ENCODE data around the gene SOX18. TPM values are rescaled to one million over a fixed set of nuclear protein-coding genes. Genes with fewer than 3 reads are reported as not detected.

The SOX18 gene
- total and polyA plus RNA-seq, 7 experiments from 2014 or later: 0.20 to 1.7 TPM; not detected in 5

- Histone ChIP-seq H3K27me3 (ENCODE audit: control insufficient read depth in 2 of 2, insufficient read depth in 2 of 2, low read length in 2 of 2) (peaks cover 6 to 22% of the 10 kb centered on the region in 2 donors), H3K9me3 (ENCODE audit: control insufficient read depth in 2 of 3, low read length in 3 of 3) (no peaks in the 10 kb centered on the region), H3K4me1 (ENCODE audit: control insufficient read depth in 2 of 2, insufficient read depth in 2 of 2, low read length in 2 of 2) (peaks cover 0 to 8% of the 10 kb centered on the region in 2 donors), H3K4me3 (ENCODE audit: low read length) (no peak overlapping the region), H3K27ac (ENCODE audit: low read depth, low read length) (no peak overlapping the region), H3K36me3 (ENCODE audit: control insufficient read depth in 2 of 3, insufficient read depth in 3 of 3, low read length in 3 of 3) (no peaks in the 10 kb centered on the region)
- DNase-seq (no peak), ATAC-seq (no peak)
- Mint-ChIP-seq H3K4me1 (peaks cover 8 to 19% (median 12%) of the 10 kb centered on the region in 7 donors), H3K27me3 (peaks cover 6 to 43% (median 17%) of the 10 kb centered on the region in 5 donors), H3K36me3 (no peaks in the 10 kb centered on the region), H3K4me3 (peak overlapping the region in 5 of 10 donors; percentile 37 to 75 (median 51)), H3K27ac (no peak overlapping the region), H3K9me3 (no peaks in the 10 kb centered on the region)
- ChIA-PET POLR2A (interaction anchor here (0.7 kb wide), 1 partner anchor 68 kb away, joined by 3 read pairs; no protein-coding TSS in a partner anchor), CTCF (no interaction called here)
- intact Hi-C loops (cut with micrococcal nuclease): loop anchor here in 1 of 2 donors (1.0 kb wide), 1 partner anchor 7 kb away; no protein-coding TSS in a partner anchor
Measured at GRCh38 chr20:64049878-64050260, 430 bp upstream of the SOX18 start.

- Histone ChIP-seq H3K36me3 (ENCODE audit: control insufficient read depth in 2 of 3, insufficient read depth in 3 of 3, low read length in 3 of 3) (no peaks in the 10 kb centered on the region), H3K4me1 (ENCODE audit: control insufficient read depth in 2 of 2, insufficient read depth in 2 of 2, low read length in 2 of 2) (peaks cover 0 to 8% of the 10 kb centered on the region in 2 donors), H3K9me3 (ENCODE audit: control insufficient read depth in 2 of 3, low read length in 3 of 3) (no peaks in the 10 kb centered on the region), H3K27me3 (ENCODE audit: control insufficient read depth in 2 of 2, insufficient read depth in 2 of 2, low read length in 2 of 2) (peaks cover 6 to 22% of the 10 kb centered on the region in 2 donors), H3K27ac (ENCODE audit: low read depth, low read length) (no peak overlapping the region), H3K4me3 (ENCODE audit: low read length) (no peak overlapping the region)
- intact Hi-C loops (cut with micrococcal nuclease): loop anchor here in 1 of 2 donors (1.0 kb wide), 1 partner anchor 9 kb away; no protein-coding TSS in a partner anchor
- ATAC-seq (no peak), DNase-seq (no peak)
- Mint-ChIP-seq H3K36me3 (no peaks in the 10 kb centered on the region), H3K9me3 (no peaks in the 10 kb centered on the region), H3K4me1 (peaks cover 16 to 24% (median 19%) of the 10 kb centered on the region in 7 donors), H3K27me3 (peaks cover 6 to 45% (median 14%) of the 10 kb centered on the region in 5 donors), H3K27ac (no peak overlapping the region), H3K4me3 (peak overlapping the region in 2 of 10 donors; percentile 46 to 78)
- CTCF ChIA-PET: no interaction called here
- POLR2A ChIA-PET: no interaction called here
Measured at GRCh38 chr20:64048402-64049044, 916 bp downstream of the SOX18 start.

GRCh38 chr20:64047968-64048401 is 1.5 kb downstream of the SOX18 start:
- H3K9me3 Mint-ChIP-seq: no peaks in the 10 kb centered on the region
- no peaks in the 10 kb centered on the region for H3K9me3 ChIP-seq (ENCODE audit: control insufficient read depth in 2 of 3, low read length in 3 of 3)
- H3K27me3 Mint-ChIP-seq: peaks cover 3 to 42% (median 9%) of the 10 kb centered on the region in 5 donors
- peaks cover 0 to 8% of the 10 kb centered on the region in 2 donors for H3K4me1 ChIP-seq (ENCODE audit: control insufficient read depth in 2 of 2, insufficient read depth in 2 of 2, low read length in 2 of 2)
- H3K4me3 ChIP-seq (ENCODE audit: low read length): no peak overlapping the region
- DNase-seq (no peak), ATAC-seq (no peak)
- peaks cover 16 to 27% (median 20%) of the 10 kb centered on the region in 7 donors for H3K4me1 Mint-ChIP-seq
- ChIA-PET POLR2A (no interaction called here), CTCF (no interaction called here)
- H3K27me3 ChIP-seq (ENCODE audit: control insufficient read depth in 2 of 2, insufficient read depth in 2 of 2, low read length in 2 of 2): peaks cover 6 to 22% of the 10 kb centered on the region in 2 donors
- peak overlapping the region in 5 of 10 donors; percentile 12 to 62 (median 36) for H3K4me3 Mint-ChIP-seq
- H3K36me3 Mint-ChIP-seq: no peaks in the 10 kb centered on the region
- no peaks in the 10 kb centered on the region for H3K36me3 ChIP-seq (ENCODE audit: control insufficient read depth in 2 of 3, insufficient read depth in 3 of 3, low read length in 3 of 3)
- intact Hi-C loops (cut with micrococcal nuclease): no loop called here
- no peak overlapping the region for H3K27ac Mint-ChIP-seq
- no peak overlapping the region for H3K27ac ChIP-seq (ENCODE audit: low read depth, low read length)

- H3K27me3 Mint-ChIP-seq: peaks cover 0 to 42% (median 9%) of the 10 kb centered on the region in 5 donors
Measured at GRCh38 chr20:64047046-64047389, 2.4 kb downstream of the SOX18 start.

GRCh38 chr20:64045346-64046011 is 4.0 kb downstream of the SOX18 start:
- DNase-seq: no peak
- H3K27me3 Mint-ChIP-seq: peaks cover 0 to 29% (median 9%) of the 10 kb centered on the region in 5 donors
- H3K4me3 Mint-ChIP-seq: peak overlapping the region in 2 of 10 donors; percentile 45 to 49
- intact Hi-C loops (cut with micrococcal nuclease): no loop called here
- peaks cover 9 to 22% of the 10 kb centered on the region in 2 donors for H3K4me1 ChIP-seq (ENCODE audit: control insufficient read depth in 2 of 2, insufficient read depth in 2 of 2, low read length in 2 of 2)
- ATAC-seq: no peak
- H3K27ac ChIP-seq (ENCODE audit: low read depth, low read length): no peak overlapping the region
- H3K4me1 Mint-ChIP-seq: peaks cover 22 to 37% (median 27%) of the 10 kb centered on the region in 7 donors
- peaks cover 0 to 3% (median 0%) of the 10 kb centered on the region in 3 experiments for H3K36me3 ChIP-seq (ENCODE audit: control insufficient read depth in 2 of 3, insufficient read depth in 3 of 3, low read length in 3 of 3)
- H3K27me3 ChIP-seq (ENCODE audit: control insufficient read depth in 2 of 2, insufficient read depth in 2 of 2, low read length in 2 of 2): peaks cover 3 to 8% of the 10 kb centered on the region in 2 donors
- ChIA-PET CTCF (no interaction called here), POLR2A (interaction anchor here (0.6 to 1.7 kb wide), 2 partner anchors 17 to 31 kb away, joined by 3 to 5 read pairs; partner anchors contain the start of gene TCEA2)
- H3K36me3 Mint-ChIP-seq: no peaks in the 10 kb centered on the region
- peak overlapping the region in 5 of 9 donors; percentile 13 to 93 (median 31) for H3K27ac Mint-ChIP-seq
- no peaks in the 10 kb centered on the region for H3K9me3 ChIP-seq (ENCODE audit: control insufficient read depth in 2 of 3, low read length in 3 of 3)
- no peak overlapping the region for H3K4me3 ChIP-seq (ENCODE audit: low read length)
- no peaks in the 10 kb centered on the region for H3K9me3 Mint-ChIP-seq

More at GRCh38 chr20:64047046-64047389, 2.4 kb downstream of the SOX18 start:
- H3K27me3 ChIP-seq (ENCODE audit: control insufficient read depth in 2 of 2, insufficient read depth in 2 of 2, low read length in 2 of 2): peaks cover 6 to 20% of the 10 kb centered on the region in 2 donors
- ChIA-PET POLR2A (no interaction called here), CTCF (interaction anchor here (0.6 to 1.0 kb wide), 2 partner anchors 11 to 411 kb away, joined by 3 to 4 read pairs; no protein-coding TSS in a partner anchor)
- H3K4me3 ChIP-seq (ENCODE audit: low read length): no peak overlapping the region
- H3K9me3 ChIP-seq (ENCODE audit: control insufficient read depth in 2 of 3, low read length in 3 of 3): no peaks in the 10 kb centered on the region
- Mint-ChIP-seq H3K4me3 (peak overlapping the region in 1 of 10 donors; percentile 62), H3K36me3 (no peaks in the 10 kb centered on the region), H3K4me1 (peaks cover 18 to 27% (median 20%) of the 10 kb centered on the region in 7 donors), H3K27ac (peak overlapping the region in 2 of 9 donors; percentile 19 to 93), H3K9me3 (no peaks in the 10 kb centered on the region)
- intact Hi-C loops (cut with micrococcal nuclease): no loop called here
- peaks cover 0 to 3% (median 0%) of the 10 kb centered on the region in 3 experiments for H3K36me3 ChIP-seq (ENCODE audit: control insufficient read depth in 2 of 3, insufficient read depth in 3 of 3, low read length in 3 of 3)
- ATAC-seq (no peak), DNase-seq (no peak)
- H3K27ac ChIP-seq (ENCODE audit: low read depth, low read length): no peak overlapping the region
- H3K4me1 ChIP-seq (ENCODE audit: control insufficient read depth in 2 of 2, insufficient read depth in 2 of 2, low read length in 2 of 2): peaks cover 0 to 8% of the 10 kb centered on the region in 2 donors

- Histone ChIP-seq H3K36me3 (ENCODE audit: control insufficient read depth in 2 of 3, insufficient read depth in 3 of 3, low read length in 3 of 3) (peaks cover 0 to 3% (median 0%) of the 10 kb centered on the region in 3 experiments), H3K4me1 (ENCODE audit: control insufficient read depth in 2 of 2, insufficient read depth in 2 of 2, low read length in 2 of 2) (peaks cover 11 to 21% of the 10 kb centered on the region in 2 donors), H3K27me3 (ENCODE audit: control insufficient read depth in 2 of 2, insufficient read depth in 2 of 2, low read length in 2 of 2) (no peaks in the 10 kb centered on the region), H3K27ac (ENCODE audit: low read depth, low read length) (no peak overlapping the region), H3K9me3 (ENCODE audit: control insufficient read depth in 2 of 3, low read length in 3 of 3) (no peaks in the 10 kb centered on the region), H3K4me3 (ENCODE audit: low read length) (no peak overlapping the region)
- Mint-ChIP-seq H3K27ac (peak overlapping the region in 7 of 9 donors; percentile 0 to 93 (median 65)), H3K4me3 (peak overlapping the region in 3 of 10 donors; percentile 19 to 56 (median 20)), H3K36me3 (no peaks in the 10 kb centered on the region), H3K4me1 (peaks cover 29 to 45% (median 33%) of the 10 kb centered on the region in 7 donors), H3K27me3 (peaks cover 0 to 28% (median 9%) of the 10 kb centered on the region in 5 donors), H3K9me3 (no peaks in the 10 kb centered on the region)
- ATAC-seq (no peak), DNase-seq (no peak)
- CTCF ChIA-PET: interaction anchor here (0.8 to 1.1 kb wide), 2 partner anchors 64 to 87 kb away, joined by 3 read pairs; partner anchors contain the start of gene PRPF6
- intact Hi-C loops (cut with micrococcal nuclease): no loop called here
- POLR2A ChIA-PET: interaction anchor here (0.6 to 1.7 kb wide), 3 partner anchors 18 to 65 kb away, joined by 3 to 5 read pairs (median 3); partner anchors contain the start of genes SAMD10 and TCEA2
Measured at GRCh38 chr20:64044484-64045247, 4.8 kb downstream of the SOX18 start.

All from naive thymus-derived CD4-positive, alpha-beta T cell (primary cell).